HCT116 (cell line): ENCODE data around the gene PJA2.

Experiments
- CEBPB ChIP-seq: IDR thresholded peaks from 2 replicates; pipeline ENCODE4 v1.6.1; 2012; ENCODE audit warnings: low read depth
- ELF1 ChIP-seq: IDR thresholded peaks from 2 replicates; pipeline ENCODE4 v1.6.1; 2012; ENCODE audit warnings: low read depth, borderline replicate concordance
- POLR2A ChIP-seq: IDR thresholded peaks from 2 replicates; pipeline ENCODE4 v1.7.0; 2011; ENCODE audit warnings: borderline replicate concordance; ENCODE audit not compliant: insufficient read depth, insufficient read length; ENCODE audit errors: extremely low read depth
- POLR2AphosphoS5 ChIP-seq: IDR thresholded peaks from 2 replicates; pipeline ENCODE4 v1.6.1; 2011; ENCODE audit warnings: mild to moderate bottlenecking, low read depth, low read length, moderate library complexity
- TCF7L2 ChIP-seq: IDR thresholded peaks from 2 replicates; pipeline ENCODE4 v1.7.0; 2011; ENCODE audit warnings: borderline replicate concordance, inconsistent platforms; ENCODE audit not compliant: insufficient read depth, insufficient read length; ENCODE audit errors: extremely low read depth
- TF ChIP-seq, protein P1 (sequence below), 3 experiments: fragments of 200-600 bp in 1 of 3; sonication (generic) in 1 of 3; IDR thresholded peaks in 2 of 3; conservative IDR thresholded peaks in 1 of 3; 2 replicates each; pipeline ENCODE4 v1.5.1; 2012 to 2017; ENCODE audit warnings: low read depth in 2 of 3, low read length in 2 of 3, antibody characterized with exemption in 1 of 3, borderline replicate concordance in 1 of 3, control low read depth in 1 of 3, mild to moderate bottlenecking in 1 of 3, mixed read lengths in 1 of 3, mixed run types in 1 of 3, moderate library complexity in 1 of 3; ENCODE audit not compliant: insufficient read depth in 1 of 3
- TF ChIP-seq, protein P2 (sequence below): IDR thresholded peaks from 2 replicates; pipeline ENCODE4 v1.6.1; 2012; ENCODE audit warnings: low read depth
- TF ChIP-seq, protein P3 (sequence below): IDR thresholded peaks from 2 replicates; pipeline ENCODE4 v1.6.1; 2012
- TF ChIP-seq, protein P4 (sequence below): IDR thresholded peaks from 2 replicates; pipeline ENCODE4 v1.6.1; 2012
- TF ChIP-seq, protein P5 (sequence below): IDR thresholded peaks from 2 replicates; pipeline ENCODE4 v1.6.1; 2011; ENCODE audit warnings: mild to moderate bottlenecking, low read length, moderate library complexity; ENCODE audit not compliant: insufficient replicate concordance; ENCODE audit errors: extremely low read depth

DNA sequence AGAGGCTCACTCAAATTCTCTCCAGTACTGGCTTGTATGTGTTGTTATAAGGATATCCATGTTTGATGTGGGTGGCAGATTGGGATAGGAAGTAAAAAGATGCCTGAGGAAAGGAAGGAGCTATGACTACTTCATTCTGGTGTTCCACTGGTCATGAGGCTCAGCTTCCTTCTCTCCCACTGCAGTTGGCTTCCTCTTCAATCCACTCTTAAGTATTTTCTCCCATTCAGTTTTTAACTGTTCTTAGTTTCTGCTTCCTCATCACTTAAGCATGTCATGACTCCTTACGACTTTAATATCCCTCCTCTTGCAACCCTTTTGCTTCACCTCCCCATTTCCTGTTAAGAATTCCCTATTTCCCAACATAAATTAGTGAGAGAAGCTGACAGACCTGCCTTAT, 81.1 kb downstream of the PJA2 start:
- TF ChIP-seq, protein P1, sequence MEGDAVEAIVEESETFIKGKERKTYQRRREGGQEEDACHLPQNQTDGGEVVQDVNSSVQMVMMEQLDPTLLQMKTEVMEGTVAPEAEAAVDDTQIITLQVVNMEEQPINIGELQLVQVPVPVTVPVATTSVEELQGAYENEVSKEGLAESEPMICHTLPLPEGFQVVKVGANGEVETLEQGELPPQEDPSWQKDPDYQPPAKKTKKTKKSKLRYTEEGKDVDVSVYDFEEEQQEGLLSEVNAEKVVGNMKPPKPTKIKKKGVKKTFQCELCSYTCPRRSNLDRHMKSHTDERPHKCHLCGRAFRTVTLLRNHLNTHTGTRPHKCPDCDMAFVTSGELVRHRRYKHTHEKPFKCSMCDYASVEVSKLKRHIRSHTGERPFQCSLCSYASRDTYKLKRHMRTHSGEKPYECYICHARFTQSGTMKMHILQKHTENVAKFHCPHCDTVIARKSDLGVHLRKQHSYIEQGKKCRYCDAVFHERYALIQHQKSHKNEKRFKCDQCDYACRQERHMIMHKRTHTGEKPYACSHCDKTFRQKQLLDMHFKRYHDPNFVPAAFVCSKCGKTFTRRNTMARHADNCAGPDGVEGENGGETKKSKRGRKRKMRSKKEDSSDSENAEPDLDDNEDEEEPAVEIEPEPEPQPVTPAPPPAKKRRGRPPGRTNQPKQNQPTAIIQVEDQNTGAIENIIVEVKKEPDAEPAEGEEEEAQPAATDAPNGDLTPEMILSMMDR (IDR thresholded peaks at IDR 0.05 in 2 of 3, conservative IDR thresholded peaks at IDR 0.05 in 1 of 3; ENCODE audit: borderline replicate concordance in 1 of 3, insufficient read depth in 1 of 3, low read depth in 2 of 3, low read length in 2 of 3): no peak
- TF ChIP-seq, protein P2, sequence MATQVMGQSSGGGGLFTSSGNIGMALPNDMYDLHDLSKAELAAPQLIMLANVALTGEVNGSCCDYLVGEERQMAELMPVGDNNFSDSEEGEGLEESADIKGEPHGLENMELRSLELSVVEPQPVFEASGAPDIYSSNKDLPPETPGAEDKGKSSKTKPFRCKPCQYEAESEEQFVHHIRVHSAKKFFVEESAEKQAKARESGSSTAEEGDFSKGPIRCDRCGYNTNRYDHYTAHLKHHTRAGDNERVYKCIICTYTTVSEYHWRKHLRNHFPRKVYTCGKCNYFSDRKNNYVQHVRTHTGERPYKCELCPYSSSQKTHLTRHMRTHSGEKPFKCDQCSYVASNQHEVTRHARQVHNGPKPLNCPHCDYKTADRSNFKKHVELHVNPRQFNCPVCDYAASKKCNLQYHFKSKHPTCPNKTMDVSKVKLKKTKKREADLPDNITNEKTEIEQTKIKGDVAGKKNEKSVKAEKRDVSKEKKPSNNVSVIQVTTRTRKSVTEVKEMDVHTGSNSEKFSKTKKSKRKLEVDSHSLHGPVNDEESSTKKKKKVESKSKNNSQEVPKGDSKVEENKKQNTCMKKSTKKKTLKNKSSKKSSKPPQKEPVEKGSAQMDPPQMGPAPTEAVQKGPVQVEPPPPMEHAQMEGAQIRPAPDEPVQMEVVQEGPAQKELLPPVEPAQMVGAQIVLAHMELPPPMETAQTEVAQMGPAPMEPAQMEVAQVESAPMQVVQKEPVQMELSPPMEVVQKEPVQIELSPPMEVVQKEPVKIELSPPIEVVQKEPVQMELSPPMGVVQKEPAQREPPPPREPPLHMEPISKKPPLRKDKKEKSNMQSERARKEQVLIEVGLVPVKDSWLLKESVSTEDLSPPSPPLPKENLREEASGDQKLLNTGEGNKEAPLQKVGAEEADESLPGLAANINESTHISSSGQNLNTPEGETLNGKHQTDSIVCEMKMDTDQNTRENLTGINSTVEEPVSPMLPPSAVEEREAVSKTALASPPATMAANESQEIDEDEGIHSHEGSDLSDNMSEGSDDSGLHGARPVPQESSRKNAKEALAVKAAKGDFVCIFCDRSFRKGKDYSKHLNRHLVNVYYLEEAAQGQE: no peak
- TF ChIP-seq POLR2A (no peak), CEBPB (no peak), ELF1 (no peak), TCF7L2 (no peak), POLR2AphosphoS5 (no peak)
- TF ChIP-seq, protein P3, sequence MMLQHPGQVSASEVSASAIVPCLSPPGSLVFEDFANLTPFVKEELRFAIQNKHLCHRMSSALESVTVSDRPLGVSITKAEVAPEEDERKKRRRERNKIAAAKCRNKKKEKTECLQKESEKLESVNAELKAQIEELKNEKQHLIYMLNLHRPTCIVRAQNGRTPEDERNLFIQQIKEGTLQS: no peak
- TF ChIP-seq, protein P4, sequence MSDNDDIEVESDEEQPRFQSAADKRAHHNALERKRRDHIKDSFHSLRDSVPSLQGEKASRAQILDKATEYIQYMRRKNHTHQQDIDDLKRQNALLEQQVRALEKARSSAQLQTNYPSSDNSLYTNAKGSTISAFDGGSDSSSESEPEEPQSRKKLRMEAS: no peak
- TF ChIP-seq, protein P5, sequence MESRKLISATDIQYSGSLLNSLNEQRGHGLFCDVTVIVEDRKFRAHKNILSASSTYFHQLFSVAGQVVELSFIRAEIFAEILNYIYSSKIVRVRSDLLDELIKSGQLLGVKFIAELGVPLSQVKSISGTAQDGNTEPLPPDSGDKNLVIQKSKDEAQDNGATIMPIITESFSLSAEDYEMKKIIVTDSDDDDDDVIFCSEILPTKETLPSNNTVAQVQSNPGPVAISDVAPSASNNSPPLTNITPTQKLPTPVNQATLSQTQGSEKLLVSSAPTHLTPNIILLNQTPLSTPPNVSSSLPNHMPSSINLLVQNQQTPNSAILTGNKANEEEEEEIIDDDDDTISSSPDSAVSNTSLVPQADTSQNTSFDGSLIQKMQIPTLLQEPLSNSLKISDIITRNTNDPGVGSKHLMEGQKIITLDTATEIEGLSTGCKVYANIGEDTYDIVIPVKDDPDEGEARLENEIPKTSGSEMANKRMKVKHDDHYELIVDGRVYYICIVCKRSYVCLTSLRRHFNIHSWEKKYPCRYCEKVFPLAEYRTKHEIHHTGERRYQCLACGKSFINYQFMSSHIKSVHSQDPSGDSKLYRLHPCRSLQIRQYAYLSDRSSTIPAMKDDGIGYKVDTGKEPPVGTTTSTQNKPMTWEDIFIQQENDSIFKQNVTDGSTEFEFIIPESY: no peak
